SK-N-SH treated with all-trans-retinoic acid at 6 μM for 48 hours (cell line): ENCODE data around the gene IDI2.

Experiments
- ATAC-seq: fragments of 200-7000 bp; cut with Tn5 transposase; 3 replicates; pipeline ENCODE4 v1.9.1; 2020; ENCODE audit warnings: mild to moderate bottlenecking, moderate library complexity
- ARNTL ChIP-seq: fragments of 450-650 bp; formaldehyde crosslinking; IDR thresholded peaks from 2 replicates; pipeline ENCODE4 v1.5.0; 2020; ENCODE audit warnings: low read depth, mild to moderate bottlenecking, moderate library complexity, borderline replicate concordance
- BACH2 ChIP-seq: fragments of 250-450 bp; sonication (Bioruptor Pico); IDR thresholded peaks from 2 replicates; pipeline ENCODE4 v1.9.0; 2021; ENCODE audit warnings: mild to moderate bottlenecking, borderline replicate concordance
- CREB5 ChIP-seq: fragments of 250-450 bp; sonication (Bioruptor Pico); IDR thresholded peaks from 2 replicates; pipeline ENCODE4 v1.5.1; 2020; ENCODE audit warnings: low read depth, mild to moderate bottlenecking, moderate library complexity
- CSDC2 ChIP-seq: fragments of 250-450 bp; sonication (Bioruptor Pico); IDR thresholded peaks from 2 replicates; pipeline ENCODE4 v1.5.0; 2020; ENCODE audit warnings: mild to moderate bottlenecking, moderate library complexity
- GLIS3 ChIP-seq: fragments of 250-450 bp; sonication (Bioruptor Pico); IDR thresholded peaks from 2 replicates; pipeline ENCODE4 v1.5.0; 2020; ENCODE audit warnings: mild to moderate bottlenecking, moderate library complexity
- ISL1 ChIP-seq: fragments of 250-450 bp; sonication (Bioruptor Pico); IDR thresholded peaks from 2 replicates; pipeline ENCODE4 v2.1.2; 2022; ENCODE audit warnings: mild to moderate bottlenecking, moderate library complexity
- OSR1 ChIP-seq: fragments of 250-450 bp; sonication (Bioruptor Pico); IDR thresholded peaks from 2 replicates; pipeline ENCODE4 v1.8.0; 2022; ENCODE audit warnings: moderate library complexity, mild to moderate bottlenecking, inconsistent platforms
- PATZ1 ChIP-seq: fragments of 250-450 bp; sonication (Bioruptor Pico); IDR thresholded peaks from 2 replicates; pipeline ENCODE4 v1.8.0; 2020; ENCODE audit warnings: mild to moderate bottlenecking, moderate library complexity, borderline replicate concordance
- PPARA ChIP-seq: fragments of 250-450 bp; sonication (Bioruptor Pico); IDR thresholded peaks from 2 replicates; pipeline ENCODE4 v1.5.0; 2020; ENCODE audit warnings: mild to moderate bottlenecking, borderline replicate concordance
- RARB ChIP-seq: fragments of 250-450 bp; sonication (Bioruptor Pico); IDR thresholded peaks from 2 replicates; pipeline ENCODE4 v1.8.0; 2021; ENCODE audit warnings: mild to moderate bottlenecking, moderate library complexity
- SNAI2 ChIP-seq: fragments of 250-450 bp; sonication (Bioruptor Pico); IDR thresholded peaks from 2 replicates; pipeline ENCODE4 v1.5.0; 2020; ENCODE audit warnings: mild to moderate bottlenecking, moderate library complexity
- TCF4 ChIP-seq: fragments of 250-450 bp; sonication (Bioruptor Pico); IDR thresholded peaks from 2 replicates; pipeline ENCODE4 v1.8.0; 2021; ENCODE audit warnings: mild to moderate bottlenecking, moderate library complexity, borderline replicate concordance
- TSHZ2 ChIP-seq: fragments of 250-450 bp; sonication (Bioruptor Pico); IDR thresholded peaks from 2 replicates; pipeline ENCODE4 v1.5.0; 2020; ENCODE audit warnings: mild to moderate bottlenecking, moderate library complexity
- ZFP3 ChIP-seq: fragments of 250-450 bp; sonication (Bioruptor Pico); IDR thresholded peaks from 2 replicates; pipeline ENCODE4 v1.5.0; 2020; ENCODE audit warnings: mild to moderate bottlenecking, moderate library complexity
- ZFP30 ChIP-seq: fragments of 450-650 bp; formaldehyde crosslinking; IDR thresholded peaks from 2 replicates; pipeline ENCODE4 v1.5.0; 2022; ENCODE audit warnings: mild to moderate bottlenecking, moderate library complexity
- ZNF565 ChIP-seq: fragments of 450-650 bp; formaldehyde crosslinking; conservative IDR thresholded peaks from 2 replicates; pipeline ENCODE4 v1.5.0; 2020; ENCODE audit warnings: low read depth, mild to moderate bottlenecking, moderate library complexity
- ZNF70 ChIP-seq: fragments of 450-650 bp; formaldehyde crosslinking; IDR thresholded peaks from 2 replicates; pipeline ENCODE4 v1.5.0; 2020; ENCODE audit warnings: mild to moderate bottlenecking, moderate library complexity
- TF ChIP-seq, protein P1 (sequence below): fragments of 250-450 bp; sonication (Bioruptor Pico); IDR thresholded peaks from 2 replicates; pipeline ENCODE4 v1.5.1; 2021; ENCODE audit warnings: mild to moderate bottlenecking, moderate library complexity
- TF ChIP-seq, protein P2 (sequence below): fragments of 250-450 bp; sonication (Bioruptor Pico); IDR thresholded peaks from 2 replicates; pipeline ENCODE4 v1.8.0; 2021; ENCODE audit warnings: low read depth, mild to moderate bottlenecking, moderate library complexity, borderline replicate concordance

The IDI2 gene

DNA sequence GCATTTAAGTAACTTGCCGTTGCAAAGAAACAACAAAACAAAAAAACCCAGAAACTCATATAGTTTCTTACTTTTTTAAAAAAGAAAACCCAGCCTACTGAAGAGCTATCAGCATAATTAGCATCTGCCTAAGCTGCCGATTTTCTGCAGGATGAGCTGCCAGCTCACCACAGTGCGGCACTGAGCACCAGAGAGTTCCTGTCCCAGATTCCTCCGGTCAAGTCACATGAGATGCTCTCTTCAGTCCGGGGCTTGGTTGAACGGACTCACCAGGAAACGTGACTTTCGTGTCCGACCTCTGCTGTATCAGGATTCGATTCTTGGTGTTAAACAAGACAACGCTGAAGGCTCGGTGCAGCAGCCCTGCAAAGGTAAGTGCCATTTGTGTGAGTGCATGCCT, 3.2 kb downstream of the IDI2 start:
- TF ChIP-seq, protein P1, sequence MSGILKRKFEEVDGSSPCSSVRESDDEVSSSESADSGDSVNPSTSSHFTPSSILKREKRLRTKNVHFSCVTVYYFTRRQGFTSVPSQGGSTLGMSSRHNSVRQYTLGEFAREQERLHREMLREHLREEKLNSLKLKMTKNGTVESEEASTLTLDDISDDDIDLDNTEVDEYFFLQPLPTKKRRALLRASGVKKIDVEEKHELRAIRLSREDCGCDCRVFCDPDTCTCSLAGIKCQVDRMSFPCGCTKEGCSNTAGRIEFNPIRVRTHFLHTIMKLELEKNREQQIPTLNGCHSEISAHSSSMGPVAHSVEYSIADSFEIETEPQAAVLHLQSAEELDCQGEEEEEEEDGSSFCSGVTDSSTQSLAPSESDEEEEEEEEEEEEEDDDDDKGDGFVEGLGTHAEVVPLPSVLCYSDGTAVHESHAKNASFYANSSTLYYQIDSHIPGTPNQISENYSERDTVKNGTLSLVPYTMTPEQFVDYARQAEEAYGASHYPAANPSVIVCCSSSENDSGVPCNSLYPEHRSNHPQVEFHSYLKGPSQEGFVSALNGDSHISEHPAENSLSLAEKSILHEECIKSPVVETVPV (CRISPR knock-in tag), result no peak
- TF ChIP-seq TSHZ2 (no peak), ZFP3 (no peak), GLIS3 (CRISPR knock-in tag) (no peak), ISL1 (CRISPR knock-in tag) (no peak), ZNF565 (no peak), RARB (CRISPR knock-in tag) (no peak), PATZ1 (CRISPR knock-in tag) (no peak)
- TF ChIP-seq, protein P2, sequence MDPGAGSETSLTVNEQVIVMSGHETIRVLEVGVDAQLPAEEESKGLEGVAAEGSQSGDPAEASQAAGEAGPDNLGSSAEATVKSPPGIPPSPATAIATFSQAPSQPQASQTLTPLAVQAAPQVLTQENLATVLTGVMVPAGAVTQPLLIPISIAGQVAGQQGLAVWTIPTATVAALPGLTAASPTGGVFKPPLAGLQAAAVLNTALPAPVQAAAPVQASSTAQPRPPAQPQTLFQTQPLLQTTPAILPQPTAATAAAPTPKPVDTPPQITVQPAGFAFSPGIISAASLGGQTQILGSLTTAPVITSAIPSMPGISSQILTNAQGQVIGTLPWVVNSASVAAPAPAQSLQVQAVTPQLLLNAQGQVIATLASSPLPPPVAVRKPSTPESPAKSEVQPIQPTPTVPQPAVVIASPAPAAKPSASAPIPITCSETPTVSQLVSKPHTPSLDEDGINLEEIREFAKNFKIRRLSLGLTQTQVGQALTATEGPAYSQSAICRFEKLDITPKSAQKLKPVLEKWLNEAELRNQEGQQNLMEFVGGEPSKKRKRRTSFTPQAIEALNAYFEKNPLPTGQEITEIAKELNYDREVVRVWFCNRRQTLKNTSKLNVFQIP (CRISPR knock-in tag), result no peak
- no peak for ATAC-seq

- no peak for TF ChIP-seq SNAI2 (CRISPR knock-in tag)
- TF ChIP-seq CREB5 (CRISPR knock-in tag), result no peak
- no peak for TF ChIP-seq BACH2
- TF ChIP-seq PPARA (CRISPR knock-in tag), result no peak
- no peak for TF ChIP-seq OSR1 (CRISPR knock-in tag)
- TF ChIP-seq, protein P1 (CRISPR knock-in tag), result no peak
- TF ChIP-seq ISL1 (CRISPR knock-in tag), result no peak
- no peak for TF ChIP-seq CSDC2 (CRISPR knock-in tag)
- TF ChIP-seq TSHZ2, result no peak
- TF ChIP-seq ZFP30 (CRISPR knock-in tag), result no peak
- no peak for TF ChIP-seq ARNTL (CRISPR knock-in tag)
- no peak for TF ChIP-seq ZNF565
- no peak for TF ChIP-seq TCF4
- TF ChIP-seq ZNF70 (CRISPR knock-in tag), result no peak
- ATAC-seq, result peak; percentile 19
These were observed 4.7 kb downstream of the IDI2 start for GRCh38 chr10:1020958-1021357.
